Measurements from ENCODE around the gene RPS6KC1.

The RPS6KC1 gene

DNA sequence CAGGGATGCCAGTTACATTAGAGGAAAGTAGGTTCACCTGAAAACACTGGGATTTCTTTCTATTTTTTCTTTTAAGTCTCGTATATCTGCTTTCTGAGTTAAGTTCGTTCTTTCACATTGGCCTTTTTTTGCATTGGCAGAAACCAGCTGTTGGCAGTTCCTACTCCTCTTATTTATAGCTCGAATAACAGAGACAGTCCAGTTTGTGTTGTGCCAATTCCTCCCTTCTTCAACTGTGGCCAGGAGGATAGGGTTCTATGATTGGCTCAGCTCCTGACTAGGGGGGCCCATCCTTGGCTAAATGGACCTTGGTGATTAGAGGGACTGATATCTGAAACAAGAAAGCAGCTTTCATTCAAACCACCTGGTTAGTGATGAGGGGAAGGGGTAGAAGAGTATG, 115.8 kb downstream of the RPS6KC1 start:
- no peak overlapping the region for H3K4me3 ChIP-seq (ENCODE audit: low read depth, low read length)
- TF ChIP-seq, protein P1, sequence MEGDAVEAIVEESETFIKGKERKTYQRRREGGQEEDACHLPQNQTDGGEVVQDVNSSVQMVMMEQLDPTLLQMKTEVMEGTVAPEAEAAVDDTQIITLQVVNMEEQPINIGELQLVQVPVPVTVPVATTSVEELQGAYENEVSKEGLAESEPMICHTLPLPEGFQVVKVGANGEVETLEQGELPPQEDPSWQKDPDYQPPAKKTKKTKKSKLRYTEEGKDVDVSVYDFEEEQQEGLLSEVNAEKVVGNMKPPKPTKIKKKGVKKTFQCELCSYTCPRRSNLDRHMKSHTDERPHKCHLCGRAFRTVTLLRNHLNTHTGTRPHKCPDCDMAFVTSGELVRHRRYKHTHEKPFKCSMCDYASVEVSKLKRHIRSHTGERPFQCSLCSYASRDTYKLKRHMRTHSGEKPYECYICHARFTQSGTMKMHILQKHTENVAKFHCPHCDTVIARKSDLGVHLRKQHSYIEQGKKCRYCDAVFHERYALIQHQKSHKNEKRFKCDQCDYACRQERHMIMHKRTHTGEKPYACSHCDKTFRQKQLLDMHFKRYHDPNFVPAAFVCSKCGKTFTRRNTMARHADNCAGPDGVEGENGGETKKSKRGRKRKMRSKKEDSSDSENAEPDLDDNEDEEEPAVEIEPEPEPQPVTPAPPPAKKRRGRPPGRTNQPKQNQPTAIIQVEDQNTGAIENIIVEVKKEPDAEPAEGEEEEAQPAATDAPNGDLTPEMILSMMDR (IDR thresholded peaks at IDR 0.05; ENCODE audit: borderline replicate concordance, insufficient read depth, low read depth, low read length) = no peak

- TF ChIP-seq, protein P1 (IDR thresholded peaks at IDR 0.05; ENCODE audit: borderline replicate concordance, insufficient read depth, low read depth, low read length) = no peak
Measured at GRCh38 chr1:213171711-213172110, 120.7 kb downstream of the RPS6KC1 start.

GRCh38 chr1:213176341-213176740, 125.3 kb downstream of the RPS6KC1 start:
- TF ChIP-seq, protein P1 (IDR thresholded peaks at IDR 0.05; ENCODE audit: borderline replicate concordance, insufficient read depth, low read depth, low read length) = no peak
- no peak overlapping the region for H3K4me3 ChIP-seq (ENCODE audit: low read depth, low read length)

More at GRCh38 chr1:213171711-213172110, 120.7 kb downstream of the RPS6KC1 start:
- no peak overlapping the region for H3K4me3 ChIP-seq (ENCODE audit: low read depth, low read length)

- TF ChIP-seq, protein P1 (IDR thresholded peaks at IDR 0.05; ENCODE audit: borderline replicate concordance, insufficient read depth, low read depth, low read length) = no peak
- H3K4me3 ChIP-seq (ENCODE audit: low read depth, low read length) = no peak overlapping the region
Measured at GRCh38 chr1:213179784-213180183, 128.7 kb downstream of the RPS6KC1 start.

GRCh38 chr1:213180833-213181232, 129.8 kb downstream of the RPS6KC1 start:
- no peak overlapping the region for H3K4me3 ChIP-seq (ENCODE audit: low read depth, low read length)
- TF ChIP-seq, protein P1 (IDR thresholded peaks at IDR 0.05; ENCODE audit: borderline replicate concordance, insufficient read depth, low read depth, low read length) = no peak

DNA sequence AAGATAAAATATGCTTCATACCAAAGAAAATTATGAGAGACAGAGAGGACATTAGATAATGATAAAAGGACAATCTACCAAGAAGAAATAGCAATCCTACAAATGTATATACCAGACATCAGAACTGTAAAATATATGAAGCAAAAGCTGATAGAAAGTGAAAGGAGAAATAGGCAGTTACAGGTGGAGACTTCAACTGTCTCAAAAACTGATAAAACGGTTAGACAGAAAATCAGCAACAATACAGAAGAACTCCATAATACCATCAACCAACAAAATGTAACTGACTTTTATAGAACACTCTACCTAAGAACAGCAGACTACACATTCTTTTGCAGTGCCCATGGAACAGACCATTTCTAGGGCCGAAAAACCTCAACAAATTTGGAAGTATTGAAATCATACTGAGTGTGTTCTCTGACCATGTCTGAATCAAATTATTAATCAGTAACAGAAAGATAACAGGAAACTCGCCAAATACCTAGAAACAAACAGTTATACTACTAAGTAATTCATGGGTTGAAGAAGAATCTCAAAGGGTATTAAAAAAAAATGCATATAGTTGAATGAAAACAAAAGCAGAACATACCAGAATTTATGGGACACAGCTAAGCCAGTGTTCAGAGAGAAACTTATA, 132.1 kb downstream of the RPS6KC1 start:
- H3K4me3 ChIP-seq (ENCODE audit: low read depth, low read length) = no peak overlapping the region
- TF ChIP-seq, protein P1 (IDR thresholded peaks at IDR 0.05; ENCODE audit: borderline replicate concordance, insufficient read depth, low read depth, low read length) = no peak

DNA sequence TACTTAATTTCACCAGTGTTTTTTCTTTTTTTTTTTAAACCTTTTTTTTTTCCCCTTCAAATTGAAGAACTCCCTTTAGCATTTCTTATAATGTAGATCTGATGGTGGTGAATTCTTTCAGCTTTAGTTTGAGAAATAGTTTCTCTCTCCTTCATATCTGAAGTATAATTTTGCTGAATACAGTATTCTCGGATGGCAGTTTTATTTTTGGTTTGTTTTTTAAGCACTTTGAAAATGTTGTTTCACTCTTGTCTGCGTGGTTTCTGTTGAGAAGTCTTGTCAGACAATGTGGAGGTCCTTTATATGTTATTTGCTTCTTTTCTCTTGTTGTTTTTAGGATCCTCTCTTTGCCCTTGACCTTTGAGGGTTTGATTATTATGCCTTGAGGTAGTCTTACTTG, 135.1 kb downstream of the RPS6KC1 start:
- TF ChIP-seq, protein P1 (IDR thresholded peaks at IDR 0.05; ENCODE audit: borderline replicate concordance, insufficient read depth, low read depth, low read length) = no peak
- H3K4me3 ChIP-seq (ENCODE audit: low read depth, low read length) = no peak overlapping the region

All from GM12875 (cell line).